ENCODE measurements around the gene MTRR.

The MTRR gene

GRCh38 chr5:7881816-7882215 is 12.9 kb downstream of the MTRR start:
- TF ChIP-seq, protein P1, sequence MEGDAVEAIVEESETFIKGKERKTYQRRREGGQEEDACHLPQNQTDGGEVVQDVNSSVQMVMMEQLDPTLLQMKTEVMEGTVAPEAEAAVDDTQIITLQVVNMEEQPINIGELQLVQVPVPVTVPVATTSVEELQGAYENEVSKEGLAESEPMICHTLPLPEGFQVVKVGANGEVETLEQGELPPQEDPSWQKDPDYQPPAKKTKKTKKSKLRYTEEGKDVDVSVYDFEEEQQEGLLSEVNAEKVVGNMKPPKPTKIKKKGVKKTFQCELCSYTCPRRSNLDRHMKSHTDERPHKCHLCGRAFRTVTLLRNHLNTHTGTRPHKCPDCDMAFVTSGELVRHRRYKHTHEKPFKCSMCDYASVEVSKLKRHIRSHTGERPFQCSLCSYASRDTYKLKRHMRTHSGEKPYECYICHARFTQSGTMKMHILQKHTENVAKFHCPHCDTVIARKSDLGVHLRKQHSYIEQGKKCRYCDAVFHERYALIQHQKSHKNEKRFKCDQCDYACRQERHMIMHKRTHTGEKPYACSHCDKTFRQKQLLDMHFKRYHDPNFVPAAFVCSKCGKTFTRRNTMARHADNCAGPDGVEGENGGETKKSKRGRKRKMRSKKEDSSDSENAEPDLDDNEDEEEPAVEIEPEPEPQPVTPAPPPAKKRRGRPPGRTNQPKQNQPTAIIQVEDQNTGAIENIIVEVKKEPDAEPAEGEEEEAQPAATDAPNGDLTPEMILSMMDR (IDR thresholded peaks at IDR 0.05): no peak

GRCh38 chr5:7882926-7883325 is 14.0 kb downstream of the MTRR start:
- TF ChIP-seq, protein P1 (IDR thresholded peaks at IDR 0.05): no peak

DNA sequence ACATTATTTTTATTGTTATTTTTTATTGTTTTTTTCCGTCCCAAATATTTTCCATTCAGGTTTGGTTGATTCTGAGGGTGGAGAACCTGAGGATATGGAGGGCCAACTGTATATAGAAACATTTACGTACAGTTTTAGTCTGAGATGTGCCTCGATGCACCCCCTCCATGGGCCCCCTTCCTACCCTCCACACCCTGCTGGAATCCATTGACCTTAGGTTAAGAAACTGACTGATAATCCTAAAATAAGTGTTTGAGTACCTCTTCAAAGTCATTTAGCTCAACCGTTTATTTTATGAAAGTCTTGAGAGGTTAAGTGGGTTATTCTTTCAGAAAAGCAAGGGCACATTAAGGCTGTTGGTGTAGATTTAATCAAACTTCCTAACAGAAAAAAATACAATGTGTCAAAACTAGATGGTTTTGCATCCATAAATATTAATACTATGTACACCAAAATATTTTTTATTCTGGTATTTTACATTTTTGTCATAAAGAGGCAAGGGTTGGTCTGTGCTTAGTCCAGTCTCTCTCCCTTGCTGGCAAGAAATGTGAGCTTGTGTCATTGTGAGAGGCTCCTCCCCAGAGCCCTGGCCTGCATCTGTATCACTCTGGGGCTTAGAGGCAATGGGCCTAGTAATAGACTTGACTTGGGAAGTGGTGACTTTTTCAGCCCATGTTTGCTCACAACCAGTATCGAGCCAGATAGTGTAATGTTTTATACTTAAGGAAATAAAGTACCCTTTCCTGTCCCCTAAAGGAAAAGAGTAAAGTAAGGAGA is 15.7 kb downstream of the MTRR start:
- TF ChIP-seq, protein P1 (IDR thresholded peaks at IDR 0.05): no peak

DNA sequence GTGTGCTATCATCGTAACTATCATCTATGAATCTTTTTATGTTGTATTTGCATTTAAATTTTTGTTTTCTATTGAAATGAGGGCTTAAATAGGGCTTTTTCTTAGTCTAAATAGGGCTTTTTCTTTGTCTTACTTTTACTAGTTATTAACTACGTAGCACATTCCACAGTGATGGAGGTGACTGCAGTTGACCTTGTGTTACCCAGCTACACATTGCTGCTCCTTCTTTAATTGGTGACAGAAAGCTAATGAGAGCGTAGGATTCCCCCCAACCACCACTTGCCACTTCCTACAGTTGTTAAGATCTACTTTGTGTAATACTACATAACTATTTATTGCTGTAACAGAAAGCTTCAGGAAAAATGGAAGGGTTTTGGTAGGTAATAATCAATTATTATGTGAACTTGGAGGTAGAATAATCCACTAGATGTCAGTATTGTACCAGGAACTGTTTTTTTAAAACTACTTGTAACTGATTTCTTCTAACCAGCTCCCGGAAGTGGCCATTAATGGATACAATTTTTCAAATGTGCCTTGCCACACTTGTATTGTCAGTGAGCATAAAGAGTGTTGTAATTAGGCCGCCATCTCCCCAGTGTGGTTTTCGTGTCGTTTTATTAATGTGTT is 18.0 kb downstream of the MTRR start:
- TF ChIP-seq, protein P1 (IDR thresholded peaks at IDR 0.05): peak; percentile 62

DNA sequence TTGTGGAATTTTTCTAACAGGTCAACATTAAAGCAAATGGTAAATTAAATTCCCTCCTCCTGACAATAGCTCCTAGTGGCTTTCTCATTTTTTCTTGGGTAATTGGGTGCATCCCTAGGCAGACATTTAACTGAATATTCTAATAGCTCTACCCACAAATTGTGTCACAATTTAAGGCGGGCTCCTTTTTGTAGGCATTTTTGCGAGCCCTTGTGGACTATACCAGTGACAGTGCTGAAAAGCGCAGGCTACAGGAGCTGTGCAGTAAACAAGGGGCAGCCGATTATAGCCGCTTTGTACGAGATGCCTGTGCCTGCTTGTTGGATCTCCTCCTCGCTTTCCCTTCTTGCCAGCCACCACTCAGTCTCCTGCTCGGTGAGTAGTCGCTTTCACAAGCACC is 20.0 kb downstream of the MTRR start:
- TF ChIP-seq, protein P1 (IDR thresholded peaks at IDR 0.05): no peak

DNA sequence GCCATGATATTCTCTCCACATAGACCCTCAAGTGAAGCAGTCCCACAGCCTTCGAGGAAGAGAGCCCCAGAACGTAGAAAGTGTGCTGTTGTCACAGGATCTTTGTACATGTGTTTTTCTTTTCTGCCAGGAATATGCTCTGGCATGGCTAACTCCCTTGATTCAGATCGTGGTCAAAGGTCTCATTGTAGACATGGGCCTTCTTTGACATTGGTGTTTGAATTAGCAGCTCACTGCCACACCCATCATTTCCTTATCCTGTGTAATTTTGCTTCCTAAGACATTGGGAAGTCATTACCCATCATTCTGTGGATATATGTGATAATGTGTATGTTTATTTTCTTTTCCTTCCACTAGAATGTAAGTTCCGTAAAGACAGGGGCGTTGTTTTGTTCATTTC is 25.5 kb downstream of the MTRR start:
- TF ChIP-seq, protein P1 (IDR thresholded peaks at IDR 0.05): no peak

- TF ChIP-seq, protein P1 (IDR thresholded peaks at IDR 0.05): no peak
Measured at GRCh38 chr5:7894860-7895259, 25.9 kb downstream of the MTRR start.

Measured in LNCAP (cell line).